AG09309 (cell line): ENCODE results near the gene TNFRSF12A.

Experiments used
- DNase-seq: peaks from one replicate; pipeline ENCODE4 v3.0.0-alpha.2; 2010; ENCODE audit warnings: low read depth
- H3K4me3 ChIP-seq: 2 replicates; pipeline ENCODE4 v1.5.1; 2011; ENCODE audit warnings: mild to moderate bottlenecking, low read depth, low read length, moderate library complexity; ENCODE audit not compliant: control insufficient read depth
- CTCF ChIP-seq: IDR thresholded peaks from 2 replicates; pipeline ENCODE4 v1.5.1; 2011; ENCODE audit warnings: mild to moderate bottlenecking, low read depth, low read length, inconsistent platforms; ENCODE audit not compliant: insufficient read depth, control insufficient read depth; ENCODE audit errors: missing control alignments

The TNFRSF12A gene

GRCh38 chr16:3004319-3004718 is 15.8 kb upstream of the TNFRSF12A start:
- H3K4me3 ChIP-seq: no peak overlapping the region
- DNase-seq: no peak
- TF ChIP-seq CTCF: no peak

- no peak for DNase-seq
- H3K4me3 ChIP-seq: peak overlapping the region; percentile 5; the same call in 1 of the 2 replicates
- no peak for TF ChIP-seq CTCF
Measured at GRCh38 chr16:3004781-3005284, 15.3 kb upstream of the TNFRSF12A start.

GRCh38 chr16:3007059-3007956 is 12.9 kb upstream of the TNFRSF12A start:
- TF ChIP-seq CTCF: no peak
- DNase-seq: no peak
- H3K4me3 ChIP-seq: no peak overlapping the region

- no peak overlapping the region for H3K4me3 ChIP-seq
- no peak for DNase-seq
Measured at GRCh38 chr16:3007957-3008689, 12.0 kb upstream of the TNFRSF12A start.

GRCh38 chr16:3008690-3009037 is 11.5 kb upstream of the TNFRSF12A start:
- TF ChIP-seq CTCF: no peak
- no peak for DNase-seq
- H3K4me3 ChIP-seq: no peak overlapping the region

More at GRCh38 chr16:3007957-3008689, 12.0 kb upstream of the TNFRSF12A start:
- TF ChIP-seq CTCF: no peak

GRCh38 chr16:3009568-3010390 is 10.4 kb upstream of the TNFRSF12A start:
- DNase-seq: no peak
- no peak for TF ChIP-seq CTCF
- no peak overlapping the region for H3K4me3 ChIP-seq
